Loucy (cell line): ENCODE results near the gene XCL1.
"Not testable (repeated sequence)": the region's sequence is repeated elsewhere in the genome, so short reads cannot be mapped to it uniquely, and the experiment has no call there.

ENCODE experiments used
- EZH2phosphoT487 ChIP-seq: fragments of 200-600 bp; IDR thresholded peaks from 2 replicates; pipeline ENCODE4 v1.6.1; 2018; ENCODE audit warnings: antibody characterized with exemption, mild to moderate bottlenecking, moderate library complexity, borderline replicate concordance
- TF ChIP-seq, protein P1 (sequence below): fragments of 200-600 bp; sonication (generic); conservative IDR thresholded peaks from 2 replicates; pipeline ENCODE4 v1.5.1; 2014; ENCODE audit warnings: mild to moderate bottlenecking, antibody characterized with exemption, low read length

DNA sequence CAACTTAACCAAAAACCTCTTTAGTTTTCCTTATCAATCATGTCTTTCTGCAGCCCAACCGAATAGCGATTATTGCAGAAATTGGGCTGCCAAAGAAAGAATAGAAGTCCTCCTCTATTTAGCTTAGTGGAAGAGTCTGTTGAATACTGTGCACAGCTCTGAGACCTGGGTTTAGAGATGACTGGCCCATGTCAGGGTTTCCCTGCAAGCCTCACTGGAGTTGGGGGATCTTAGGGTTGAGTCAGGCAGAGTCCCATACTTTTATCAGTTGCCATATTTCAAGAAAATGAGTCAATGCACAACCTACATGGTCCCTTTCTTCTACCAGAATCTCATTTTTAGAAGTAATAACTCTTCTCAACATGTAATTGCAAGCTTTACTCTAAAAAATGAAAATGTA is 3.9 kb downstream of the XCL1 start:
- TF ChIP-seq, protein P1, sequence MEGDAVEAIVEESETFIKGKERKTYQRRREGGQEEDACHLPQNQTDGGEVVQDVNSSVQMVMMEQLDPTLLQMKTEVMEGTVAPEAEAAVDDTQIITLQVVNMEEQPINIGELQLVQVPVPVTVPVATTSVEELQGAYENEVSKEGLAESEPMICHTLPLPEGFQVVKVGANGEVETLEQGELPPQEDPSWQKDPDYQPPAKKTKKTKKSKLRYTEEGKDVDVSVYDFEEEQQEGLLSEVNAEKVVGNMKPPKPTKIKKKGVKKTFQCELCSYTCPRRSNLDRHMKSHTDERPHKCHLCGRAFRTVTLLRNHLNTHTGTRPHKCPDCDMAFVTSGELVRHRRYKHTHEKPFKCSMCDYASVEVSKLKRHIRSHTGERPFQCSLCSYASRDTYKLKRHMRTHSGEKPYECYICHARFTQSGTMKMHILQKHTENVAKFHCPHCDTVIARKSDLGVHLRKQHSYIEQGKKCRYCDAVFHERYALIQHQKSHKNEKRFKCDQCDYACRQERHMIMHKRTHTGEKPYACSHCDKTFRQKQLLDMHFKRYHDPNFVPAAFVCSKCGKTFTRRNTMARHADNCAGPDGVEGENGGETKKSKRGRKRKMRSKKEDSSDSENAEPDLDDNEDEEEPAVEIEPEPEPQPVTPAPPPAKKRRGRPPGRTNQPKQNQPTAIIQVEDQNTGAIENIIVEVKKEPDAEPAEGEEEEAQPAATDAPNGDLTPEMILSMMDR, result not testable (repeated sequence)
- TF ChIP-seq EZH2phosphoT487, result not testable (repeated sequence)
